Activated T-cell treated with anti-CD3 and anti-CD28 coated beads for 48 hours (primary cell): Measurements from ENCODE around the gene LRP1.

Experiments used
- DNase-seq: peaks from one replicate; pipeline ENCODE4 v3.0.0-alpha.2; 2020; ENCODE audit warnings: low read depth

LRP1 gene

DNA sequence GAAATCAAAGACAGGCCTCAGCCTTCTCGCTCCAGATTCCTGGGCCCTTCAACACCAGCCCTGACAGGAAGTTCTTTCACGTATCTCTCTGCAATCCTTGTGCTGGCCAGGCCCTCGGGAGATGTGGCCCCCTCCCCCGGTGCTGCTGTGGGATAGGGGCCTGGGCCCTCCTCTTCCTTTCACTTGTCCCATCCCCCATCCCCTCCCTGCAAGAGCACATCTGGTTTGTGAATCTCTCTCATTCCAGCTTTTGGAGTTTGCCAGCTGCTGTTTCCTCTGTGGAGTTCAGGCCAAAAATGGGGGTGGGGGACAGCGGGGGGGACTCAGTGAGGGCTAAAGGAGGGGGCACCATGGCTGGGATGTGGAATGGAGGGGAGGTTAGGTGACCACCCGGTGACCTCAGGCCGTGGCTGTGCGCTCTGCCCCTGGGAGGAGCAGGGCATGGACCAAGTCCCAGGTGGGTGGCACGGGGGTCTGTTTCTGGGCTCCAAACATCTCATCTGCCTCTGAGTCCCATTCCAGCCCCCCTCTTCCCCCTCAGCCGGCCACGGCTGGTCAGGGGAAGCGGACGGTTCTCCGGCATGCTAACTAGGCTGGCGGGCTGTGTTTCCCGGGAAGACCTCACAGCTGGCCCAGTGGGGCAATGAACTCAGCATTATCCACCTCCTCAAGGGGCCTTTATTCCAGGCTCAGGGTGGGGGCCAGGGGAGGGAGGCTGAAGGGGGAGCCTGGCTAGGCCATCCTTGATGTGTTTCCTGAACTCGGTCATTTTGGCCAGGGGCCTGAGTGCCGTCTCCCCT, 7.4 kb downstream of the LRP1 start:
- DNase-seq: no peak

DNA sequence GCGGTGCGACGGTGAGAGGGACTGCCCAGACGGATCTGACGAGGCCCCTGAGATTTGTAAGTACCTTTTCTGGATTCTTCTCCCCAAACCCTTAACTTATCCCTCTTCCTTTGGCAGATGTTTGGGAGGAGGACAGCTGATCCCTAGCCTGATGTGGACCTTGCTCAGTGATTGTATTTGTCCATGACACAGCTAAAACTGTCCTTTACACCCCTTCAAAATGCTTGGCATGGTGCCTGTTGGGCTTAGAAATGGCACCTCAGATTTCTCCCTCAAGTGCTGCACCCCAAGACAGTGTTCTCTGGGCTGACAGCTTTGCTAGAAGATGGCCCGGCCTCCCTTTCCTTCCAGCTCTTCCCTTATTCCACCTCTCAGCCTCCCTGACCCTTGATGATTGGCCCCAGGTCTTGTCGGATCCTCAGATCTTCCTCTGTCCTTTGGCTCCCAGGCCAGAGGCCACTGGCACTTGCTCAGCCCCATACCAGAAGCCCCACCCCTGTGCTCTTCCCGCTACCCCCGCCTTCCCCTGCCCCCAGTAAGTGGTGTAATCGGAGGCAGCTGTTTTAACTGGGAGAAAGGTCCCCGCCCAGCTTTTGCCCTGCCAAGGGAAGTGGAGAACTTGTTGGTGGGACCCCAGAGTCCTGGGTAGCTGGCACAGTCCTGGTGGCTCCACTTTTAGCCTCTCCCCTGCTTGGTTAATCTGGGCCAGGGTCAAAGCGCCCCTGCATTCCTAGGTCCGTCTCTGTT, 10.4 kb downstream of the LRP1 start:
- no peak for DNase-seq

DNA sequence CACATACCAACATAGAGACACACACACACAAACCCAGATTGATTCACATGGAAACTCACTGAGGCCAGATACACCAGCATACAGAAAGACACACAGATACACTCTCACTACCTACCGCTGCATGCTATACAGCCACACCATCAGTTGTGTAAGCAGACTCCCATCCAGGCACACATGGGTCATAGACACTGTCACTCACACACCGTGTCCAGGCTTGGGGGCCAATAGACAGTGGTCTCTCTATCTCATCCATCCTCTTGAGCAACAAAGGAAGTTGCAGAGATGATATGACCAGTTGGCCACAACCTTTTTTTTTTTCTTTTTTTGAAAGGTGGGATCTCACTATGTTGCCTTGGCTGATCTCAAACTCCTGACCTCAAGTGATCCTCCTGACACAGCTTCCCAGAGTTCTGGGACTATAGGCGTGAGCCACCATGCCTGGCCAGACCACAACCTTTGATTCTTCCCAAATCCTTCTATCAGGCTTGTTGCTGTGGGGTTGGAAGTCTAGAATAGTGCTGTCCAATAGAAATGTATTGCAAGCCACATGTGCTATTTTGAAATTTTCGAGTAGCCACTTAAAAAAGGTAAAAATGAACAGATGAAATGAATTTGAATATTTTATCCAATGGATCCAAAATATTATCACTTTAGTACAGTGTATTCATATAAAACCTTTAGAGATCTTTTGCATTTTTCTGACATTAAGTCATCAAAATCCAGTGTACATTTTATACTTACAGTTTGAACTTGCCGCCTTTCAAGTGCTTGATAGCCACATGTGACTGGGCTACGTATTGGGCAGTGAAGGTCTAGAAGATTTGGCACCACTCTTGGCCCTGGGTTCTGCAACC, 11.7 kb downstream of the LRP1 start:
- no peak for DNase-seq

DNA sequence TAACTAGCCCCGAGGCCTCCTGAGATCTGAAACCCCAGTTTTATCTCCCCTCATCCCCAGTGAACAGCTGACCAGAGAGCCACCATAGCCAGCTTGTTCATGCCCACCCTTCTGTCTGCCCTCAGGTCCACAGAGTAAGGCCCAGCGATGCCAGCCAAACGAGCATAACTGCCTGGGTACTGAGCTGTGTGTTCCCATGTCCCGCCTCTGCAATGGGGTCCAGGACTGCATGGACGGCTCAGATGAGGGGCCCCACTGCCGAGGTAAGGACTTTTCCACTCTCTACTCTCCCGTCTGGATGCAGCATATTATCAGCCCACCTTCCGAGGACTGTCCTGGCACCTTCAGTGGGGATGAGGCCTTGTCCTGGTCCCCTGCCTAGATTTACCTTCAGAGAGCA, 13.0 kb downstream of the LRP1 start:
- DNase-seq: no peak

DNA sequence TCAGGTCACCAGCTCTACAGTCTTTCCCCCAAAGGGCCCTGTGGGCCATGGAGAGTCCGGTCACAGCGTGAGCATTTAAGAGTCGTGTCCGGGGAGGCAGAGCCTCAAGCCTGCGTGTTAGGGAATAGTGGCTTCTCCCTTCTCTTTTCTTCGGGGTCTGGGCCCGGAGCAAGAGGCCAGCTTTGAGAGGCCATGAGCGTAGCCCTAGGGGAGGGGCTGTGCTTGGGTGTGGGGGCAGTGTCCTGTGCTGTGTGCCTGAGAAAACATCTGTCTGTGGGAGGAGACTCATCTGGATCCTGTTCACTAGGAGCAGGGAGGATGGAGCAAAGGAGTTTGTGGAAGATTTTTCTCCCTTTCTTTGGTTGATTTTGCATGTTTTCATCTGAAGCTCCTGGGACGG, 13.8 kb downstream of the LRP1 start:
- no peak for DNase-seq

DNA sequence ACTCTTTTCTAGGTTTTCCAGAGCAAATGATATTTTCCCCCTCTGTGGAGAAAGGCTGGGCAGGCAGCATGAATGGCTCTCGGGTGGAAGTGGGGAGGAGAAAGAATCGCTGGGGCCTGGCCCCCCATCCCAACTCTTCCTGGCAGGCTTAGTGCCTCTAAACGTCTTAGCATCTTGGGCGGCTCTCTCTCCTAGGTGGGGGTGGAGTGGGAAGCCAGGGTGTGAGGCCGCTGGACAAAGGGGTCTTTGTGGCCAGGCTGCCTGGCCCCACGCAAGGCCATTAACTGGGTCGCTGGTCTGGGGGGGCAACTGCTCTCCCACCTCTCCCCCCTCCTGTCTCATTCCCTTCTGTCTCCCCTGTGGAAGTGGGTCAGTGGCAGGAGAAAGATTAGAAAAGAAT, 14.4 kb downstream of the LRP1 start:
- DNase-seq: no peak

DNA sequence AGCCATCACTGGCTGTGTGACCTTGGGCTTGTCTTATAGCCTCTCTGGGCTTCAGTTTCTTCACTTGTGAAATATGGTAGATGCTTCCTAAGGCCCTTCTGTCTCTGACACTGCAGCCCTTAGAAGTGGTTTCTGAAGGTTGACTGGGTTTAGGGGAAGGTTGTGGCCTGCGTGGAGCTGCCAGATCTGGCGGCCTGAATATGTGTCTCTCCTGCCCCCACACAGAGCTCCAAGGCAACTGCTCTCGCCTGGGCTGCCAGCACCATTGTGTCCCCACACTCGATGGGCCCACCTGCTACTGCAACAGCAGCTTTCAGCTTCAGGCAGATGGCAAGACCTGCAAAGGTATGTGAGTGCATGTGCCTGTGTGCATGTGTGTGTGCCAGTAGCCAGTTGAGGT, 15.2 kb downstream of the LRP1 start:
- no peak for DNase-seq

DNA sequence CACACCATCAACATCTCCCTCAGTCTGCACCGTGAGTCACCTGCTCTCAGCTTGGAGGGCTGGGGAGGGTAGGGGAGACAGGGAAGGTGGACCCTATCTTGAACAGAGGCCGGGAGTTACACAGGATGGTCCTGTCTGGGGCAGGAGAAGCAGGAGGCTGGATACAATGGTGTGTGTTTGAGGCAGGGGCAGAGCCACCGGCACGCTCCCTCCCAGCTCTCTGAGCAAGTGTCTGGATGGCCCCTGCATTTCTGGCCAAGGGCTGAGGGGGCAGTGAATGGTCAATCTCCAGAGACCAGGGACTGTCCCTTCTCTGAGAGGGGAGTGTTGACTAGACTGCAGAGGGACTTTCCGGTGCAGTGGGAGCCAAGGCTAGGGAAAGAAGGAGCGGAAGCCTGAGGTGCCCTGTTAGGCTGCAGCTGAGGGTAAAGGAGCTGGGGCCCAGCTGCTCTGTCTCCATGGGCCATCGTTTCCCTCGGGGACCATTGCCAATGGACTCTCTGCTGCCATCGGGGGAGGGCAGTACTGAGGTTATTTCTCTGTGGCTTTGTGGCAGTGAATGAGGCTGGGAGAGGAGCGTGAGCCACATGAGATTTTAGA, 17.3 kb downstream of the LRP1 start:
- DNase-seq: no peak

DNA sequence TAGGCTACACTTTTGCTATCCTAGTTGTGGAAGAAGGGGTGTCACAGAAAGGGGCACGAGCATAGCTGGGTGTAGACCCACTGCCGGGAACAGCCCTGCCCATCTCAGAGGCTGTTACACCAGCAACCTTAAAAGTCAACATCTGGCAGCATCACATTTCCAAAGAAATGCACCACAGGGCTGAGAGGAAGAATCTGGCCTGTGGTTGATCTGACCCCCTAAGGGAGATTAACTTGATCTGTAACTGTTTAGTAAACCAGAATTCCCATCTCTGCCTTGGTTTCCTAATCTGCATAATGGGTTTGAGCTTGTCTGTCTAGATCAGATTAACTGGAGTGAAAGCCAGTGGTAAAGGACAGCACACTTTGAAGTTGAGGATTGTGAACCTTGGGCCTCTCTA, 17.8 kb downstream of the LRP1 start:
- DNase-seq: no peak

DNA sequence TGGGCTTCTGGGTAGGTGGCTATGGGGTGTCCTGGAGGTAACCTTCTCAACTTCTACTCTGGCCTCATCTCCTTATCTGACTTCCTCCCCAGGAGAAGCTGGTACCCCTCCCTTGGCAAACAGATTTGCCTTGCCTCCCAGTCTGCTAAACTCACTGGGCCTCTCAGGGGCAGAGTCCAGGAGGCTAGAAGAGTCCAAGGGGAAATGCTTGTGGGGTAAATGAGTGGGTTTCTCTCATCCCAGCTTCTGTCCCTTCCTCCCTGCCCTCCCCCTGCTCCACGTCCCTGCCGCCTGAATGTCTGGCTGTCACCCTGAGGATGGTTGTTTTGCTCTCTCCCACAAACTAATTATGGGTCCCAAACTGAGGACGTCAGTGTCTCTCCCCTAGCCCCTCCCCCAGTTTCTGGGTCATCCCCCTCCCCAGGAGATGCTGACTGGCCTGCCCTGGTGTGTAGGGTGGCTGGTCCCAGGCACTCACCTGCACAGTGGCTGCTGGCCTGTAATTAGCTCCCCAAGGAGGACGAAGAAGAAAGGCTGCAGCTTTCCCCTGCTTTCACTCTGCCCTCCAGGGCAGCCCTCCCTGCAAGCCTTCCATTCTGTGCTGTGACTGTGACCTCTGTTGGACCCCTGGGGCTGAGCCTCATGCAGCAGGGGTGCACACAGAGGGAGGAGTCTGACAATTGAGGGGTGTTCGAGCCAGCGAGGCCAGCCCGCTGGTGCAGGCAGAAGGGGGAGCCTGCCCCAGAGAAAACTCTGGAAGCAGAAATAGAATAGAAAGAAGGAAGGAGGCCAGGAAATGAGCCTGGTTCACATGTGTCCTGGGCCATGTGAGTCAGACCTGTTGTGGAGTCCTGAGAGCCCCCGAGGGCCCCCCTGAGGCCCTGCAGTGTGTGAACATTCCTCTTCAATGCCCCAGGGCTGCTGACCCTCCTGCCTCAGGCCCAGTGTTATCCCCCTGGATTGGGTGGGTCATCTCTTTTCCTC, 19.0 kb downstream of the LRP1 start, which contains the start of gene LRP1-AS:
Gene LRP1-AS (minus strand): TSS at position 659 of the 984 bp plus-strand sequence.
- no peak for DNase-seq

DNA sequence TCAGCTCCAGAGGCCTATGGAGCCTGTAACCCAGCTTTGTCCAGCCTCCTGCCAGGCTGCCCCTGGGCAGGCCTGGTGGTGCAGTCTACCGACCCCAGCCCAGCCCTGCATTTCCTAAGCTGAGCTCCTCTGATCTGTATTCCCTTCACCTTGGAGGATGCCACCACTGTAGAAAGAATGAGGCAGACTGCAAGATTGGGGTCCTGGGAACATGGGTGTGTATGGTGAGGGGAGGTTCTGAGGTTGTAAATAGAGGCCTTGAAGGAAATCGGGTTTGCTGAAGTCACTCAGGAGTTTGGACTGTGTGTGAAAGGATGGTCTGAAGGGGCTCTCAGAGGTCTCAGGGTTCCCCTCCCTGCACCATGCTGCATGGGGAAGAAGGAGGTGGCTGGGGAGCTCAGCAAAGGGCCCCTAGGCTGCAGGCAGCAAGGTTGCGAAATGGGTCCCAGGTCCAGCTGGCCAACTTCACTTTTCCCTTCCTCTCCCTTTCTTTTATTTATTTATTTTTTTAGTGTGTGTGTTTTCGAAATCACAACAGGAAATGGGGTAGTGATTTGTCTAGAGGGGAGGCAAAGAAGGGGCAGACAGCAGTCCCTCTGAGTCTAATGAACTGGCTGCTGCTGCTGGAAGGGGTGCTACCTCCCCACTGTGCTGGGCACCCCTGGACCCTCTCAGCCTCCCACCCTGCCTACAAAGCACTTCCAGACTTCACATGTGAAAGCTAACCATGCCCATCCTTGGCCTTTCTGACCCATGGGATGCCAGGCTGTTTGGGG, 20.4 kb downstream of the LRP1 start:
- DNase-seq: no peak

DNA sequence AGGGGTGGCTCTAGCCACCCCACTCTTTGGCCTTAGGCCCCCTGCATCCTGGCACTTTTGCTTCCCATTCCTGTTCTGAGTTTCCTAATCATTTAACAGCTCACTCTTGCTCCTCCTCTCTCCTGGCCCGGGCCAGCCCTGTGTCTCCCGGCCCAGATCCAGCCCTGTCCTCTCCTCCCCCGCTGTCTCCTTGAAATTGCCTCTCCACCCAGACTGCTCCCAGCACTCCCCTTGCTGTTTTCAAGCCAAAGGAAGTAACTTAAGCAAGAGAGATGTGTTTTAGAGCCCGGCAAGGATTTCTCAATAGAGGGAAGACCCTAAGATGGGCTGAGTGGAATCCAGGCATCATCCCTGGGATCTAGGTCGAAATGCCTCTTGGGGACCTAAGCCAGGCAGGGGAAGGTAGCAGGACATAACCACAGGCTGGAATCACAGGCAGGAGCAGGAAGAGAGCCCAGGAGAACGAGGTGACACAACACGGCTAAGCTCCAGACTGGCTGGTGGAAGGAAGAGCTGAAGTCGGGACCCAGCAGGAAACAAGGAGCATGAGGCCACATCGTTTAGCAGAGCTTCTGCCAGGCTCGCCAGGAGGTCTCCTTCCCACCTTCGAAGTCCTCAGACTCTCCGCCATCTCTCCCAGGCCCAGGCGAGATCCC, 21.1 kb downstream of the LRP1 start:
- no peak for DNase-seq

DNA sequence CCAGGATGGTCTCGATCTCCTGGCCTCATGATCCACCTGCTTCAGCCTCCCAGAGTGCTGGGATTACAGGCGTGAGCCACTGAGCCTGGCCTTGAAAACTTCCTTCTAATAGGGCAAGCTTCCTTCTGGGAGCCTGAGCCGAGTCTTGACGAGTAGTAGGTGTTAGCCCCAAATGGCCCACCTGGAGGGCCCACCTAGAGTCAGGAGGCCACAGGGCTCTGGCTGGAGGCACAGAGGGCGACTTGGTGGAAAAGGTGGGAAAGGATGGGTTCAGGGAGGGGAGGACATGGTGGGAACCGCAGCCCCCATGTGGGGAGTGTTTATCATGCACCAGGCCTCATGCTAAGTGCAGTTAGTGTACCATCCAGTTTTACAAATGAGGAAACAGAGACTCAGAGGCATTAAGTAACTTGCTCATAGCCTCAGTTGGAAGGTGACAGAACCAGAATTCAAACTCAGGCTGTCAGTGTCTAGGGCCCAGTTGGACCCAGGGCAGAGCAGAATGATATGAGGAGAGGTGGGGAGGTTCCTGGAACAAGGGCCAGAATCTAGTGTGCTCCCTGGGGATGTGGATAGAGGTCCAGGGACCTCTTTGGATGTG, 22.2 kb downstream of the LRP1 start:
- DNase-seq: no peak

DNA sequence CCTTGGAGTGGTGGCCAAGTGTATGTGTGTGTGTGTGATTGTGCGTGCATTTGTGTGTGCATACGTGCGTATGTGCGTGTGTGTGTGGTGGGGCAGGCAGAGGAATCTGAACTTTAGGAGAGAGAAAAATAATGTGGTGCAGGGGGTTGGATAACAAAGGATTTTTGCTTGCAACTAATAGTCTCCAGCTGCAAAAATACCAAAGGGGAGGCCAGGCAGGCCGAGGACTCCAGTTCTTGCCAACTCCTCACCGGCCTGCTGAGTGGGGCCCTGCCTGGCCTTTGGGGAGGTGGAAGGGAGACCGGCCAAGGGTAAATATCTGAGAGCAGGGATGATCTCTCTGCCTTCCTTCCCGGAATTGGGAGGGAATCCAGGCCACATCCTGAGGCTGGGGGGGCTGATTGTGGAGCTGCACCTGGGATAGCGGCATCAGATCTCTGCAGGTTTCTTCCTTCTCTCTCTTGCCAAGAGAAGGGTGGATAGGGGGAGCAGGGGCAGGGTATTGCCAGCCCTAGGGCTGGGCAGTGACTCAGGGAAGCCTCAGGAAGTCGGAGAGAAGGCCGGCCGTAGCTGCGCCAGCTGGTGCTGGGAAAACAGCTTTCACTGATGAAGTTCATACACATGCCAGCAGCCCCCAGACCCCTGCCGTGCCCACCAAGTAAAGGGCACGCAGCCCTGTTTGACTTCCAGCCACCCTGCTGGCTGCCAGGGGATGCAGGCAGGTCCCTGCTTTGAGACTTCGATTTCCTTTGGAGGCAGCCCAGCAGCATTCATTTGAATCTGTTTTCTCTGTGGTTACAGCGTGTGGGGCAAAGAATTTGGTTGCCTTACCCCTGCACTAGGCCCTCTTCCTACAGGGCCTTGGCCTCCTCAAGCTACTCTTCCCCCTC, 23.7 kb downstream of the LRP1 start:
- DNase-seq: no peak

DNA sequence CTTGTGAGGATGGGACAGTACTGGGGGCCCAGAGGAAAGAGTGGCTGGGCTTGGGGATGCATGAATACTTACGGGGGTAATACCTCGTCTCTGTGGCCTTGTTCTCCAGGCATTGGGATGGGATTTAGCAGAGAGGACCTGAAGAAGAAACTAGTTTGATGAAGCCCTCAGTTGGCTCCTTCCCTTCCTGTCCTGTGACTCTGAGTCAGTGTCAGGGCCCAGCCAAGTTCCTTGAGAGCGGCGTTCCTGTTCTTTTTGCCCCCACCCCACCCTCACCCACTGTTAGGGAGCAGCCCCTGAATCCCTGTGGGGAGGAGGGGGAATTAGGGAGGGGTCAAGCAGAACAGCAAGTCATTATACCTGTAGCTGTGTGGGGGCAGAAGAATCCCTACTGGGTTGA, 24.4 kb downstream of the LRP1 start:
- DNase-seq: no peak

DNA sequence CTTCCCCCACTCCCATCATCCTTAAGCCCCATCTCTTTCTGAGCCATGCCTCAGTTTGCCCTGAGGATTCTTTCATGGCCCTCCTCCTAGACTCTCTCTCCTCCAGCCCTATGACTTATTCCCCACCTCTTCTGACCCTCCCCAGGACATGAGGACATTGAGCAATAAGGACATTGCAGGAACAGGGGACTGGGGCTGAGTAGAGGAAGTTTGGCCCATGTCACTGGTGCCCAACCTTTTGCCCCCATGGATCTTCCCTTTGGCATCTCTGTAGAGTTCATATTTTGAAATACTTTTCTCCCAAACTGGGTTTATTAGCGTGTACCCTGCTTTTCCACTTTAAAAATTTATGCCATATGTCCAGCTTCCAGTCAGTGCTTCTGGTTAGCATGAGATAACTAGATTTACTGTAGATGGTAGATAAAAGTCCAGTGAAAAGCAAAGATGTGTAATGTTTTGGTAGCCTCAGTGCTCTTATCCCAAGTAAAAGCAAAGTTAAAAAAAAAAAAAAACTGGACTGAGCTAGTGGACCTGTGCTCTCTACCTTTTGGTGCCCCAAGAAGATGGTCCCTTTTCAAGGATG, 25.2 kb downstream of the LRP1 start:
- DNase-seq: no peak

DNA sequence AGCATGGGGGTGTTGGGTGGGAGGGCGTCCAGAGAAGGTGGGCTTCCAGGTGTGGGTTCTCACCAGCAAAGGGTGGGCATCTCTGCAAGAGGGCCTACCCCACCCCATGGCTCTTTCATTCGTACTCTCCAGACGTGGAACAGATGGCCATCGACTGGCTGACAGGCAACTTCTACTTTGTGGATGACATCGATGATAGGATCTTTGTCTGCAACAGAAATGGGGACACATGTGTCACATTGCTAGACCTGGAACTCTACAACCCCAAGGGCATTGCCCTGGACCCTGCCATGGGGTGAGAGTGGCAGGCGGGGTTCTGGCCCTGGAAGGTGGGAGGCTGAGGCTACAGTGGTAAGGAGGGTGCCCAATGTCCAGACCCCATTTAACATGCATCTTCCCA, 25.8 kb downstream of the LRP1 start:
- DNase-seq: no peak
